ENCODE results near the gene TSPAN3. TPM values are rescaled to one million over a fixed set of nuclear protein-coding genes. Genes with fewer than 3 reads are reported as not detected.

Gene TSPAN3
- total RNA-seq, 2 experiments from 2014 or later, result 21.9 to 24.9 TPM

DNA sequence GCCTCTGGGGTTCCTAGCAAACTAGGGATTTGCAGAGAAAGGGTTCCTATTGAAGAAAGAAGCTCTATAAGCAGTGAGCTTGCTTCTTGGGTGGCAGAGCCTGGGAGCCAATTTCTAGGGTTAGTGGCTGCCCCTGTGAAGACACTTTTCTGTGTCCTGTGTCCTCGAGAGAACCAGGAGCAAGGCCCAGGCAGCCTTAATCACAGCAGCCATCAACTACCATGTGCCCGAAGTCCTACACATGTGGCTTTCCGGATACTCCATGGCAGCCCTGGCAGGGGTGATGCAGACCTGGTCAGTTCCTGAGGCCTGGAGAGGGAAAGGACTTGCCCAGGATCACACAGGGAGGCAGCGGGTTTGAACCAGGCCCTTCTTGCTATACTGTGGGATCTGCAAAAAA is 27.7 kb upstream of the TSPAN3 start:
- H3K36me3 Mint-ChIP-seq (ENCODE audit: low read depth), result no peaks in the 10 kb centered on the region
- no peak for DNase-seq
- CTCF ChIA-PET, result no interaction called here
- H3K27me3 Mint-ChIP-seq (ENCODE audit: low read depth), result no peaks in the 10 kb centered on the region
- H3K4me1 Mint-ChIP-seq (ENCODE audit: low read depth), result no peaks in the 10 kb centered on the region
- no peak overlapping the region for H3K27ac Mint-ChIP-seq
- no peak overlapping the region for H3K4me3 Mint-ChIP-seq
- no peaks in the 10 kb centered on the region for H3K9me3 Mint-ChIP-seq
- intact Hi-C loops (cut with micrococcal nuclease), result no loop called here

DNA sequence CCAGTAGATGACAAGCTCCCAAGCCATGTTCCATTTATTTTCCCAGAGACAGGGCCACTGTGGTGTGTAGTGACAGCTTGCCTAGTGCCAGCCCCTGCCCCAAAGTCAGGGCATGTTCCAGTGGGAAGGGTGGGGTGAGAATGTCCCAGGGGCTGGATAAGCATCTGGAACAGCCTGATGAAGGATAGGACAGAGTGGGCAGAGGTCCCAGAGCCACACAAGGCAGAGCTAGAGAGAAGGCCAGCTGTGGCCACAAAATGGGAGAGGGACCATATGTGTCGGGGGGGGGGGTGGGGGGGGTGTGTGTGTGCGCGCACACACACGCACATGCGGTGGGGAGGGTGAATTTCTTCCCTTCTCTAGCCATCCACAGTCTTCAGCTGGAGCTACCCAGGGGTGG is 27.0 kb upstream of the TSPAN3 start:
- no peaks in the 10 kb centered on the region for H3K4me1 Mint-ChIP-seq (ENCODE audit: low read depth)
- H3K27ac Mint-ChIP-seq, result no peak overlapping the region
- no peaks in the 10 kb centered on the region for H3K9me3 Mint-ChIP-seq
- H3K36me3 Mint-ChIP-seq (ENCODE audit: low read depth), result no peaks in the 10 kb centered on the region
- no peak overlapping the region for H3K4me3 Mint-ChIP-seq
- intact Hi-C loops (cut with micrococcal nuclease), result no loop called here
- H3K27me3 Mint-ChIP-seq (ENCODE audit: low read depth), result no peaks in the 10 kb centered on the region
- CTCF ChIA-PET, result interaction anchor here (0.6 kb wide), 1 partner anchor 119 kb away, joined by 3 read pairs; no protein-coding TSS in a partner anchor
- no peak for DNase-seq

DNA sequence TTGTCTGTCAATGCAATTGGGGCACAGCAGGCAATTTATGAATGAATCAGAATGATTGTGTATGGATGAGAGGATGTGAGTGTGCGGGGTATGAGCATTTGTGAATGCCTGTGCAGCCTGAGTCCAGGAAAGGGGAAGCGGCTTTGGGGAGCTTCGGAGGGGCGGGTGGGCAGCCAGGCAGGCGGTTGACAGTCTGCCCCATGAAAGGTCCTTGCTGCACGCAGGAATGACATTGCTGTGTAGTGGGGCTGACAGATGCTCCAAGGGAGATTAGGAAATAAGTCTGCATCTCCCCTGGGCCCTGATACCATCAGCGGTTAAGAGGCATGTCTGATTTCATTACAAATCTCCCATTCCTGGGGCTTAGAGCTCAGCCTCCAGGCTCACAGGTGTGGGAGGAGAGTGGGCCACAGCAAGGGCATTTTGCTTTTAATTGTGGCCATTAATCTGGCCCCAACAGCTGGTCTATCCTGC is 26.4 kb upstream of the TSPAN3 start:
- intact Hi-C loops (cut with micrococcal nuclease), result no loop called here
- no peaks in the 10 kb centered on the region for H3K4me1 Mint-ChIP-seq (ENCODE audit: low read depth)
- H3K9me3 Mint-ChIP-seq, result no peaks in the 10 kb centered on the region
- no peaks in the 10 kb centered on the region for H3K27me3 Mint-ChIP-seq (ENCODE audit: low read depth)
- H3K4me3 Mint-ChIP-seq, result no peak overlapping the region
- no peak for DNase-seq
- CTCF ChIA-PET, result interaction anchor here (0.6 kb wide), 1 partner anchor 120 kb away, joined by 3 read pairs; no protein-coding TSS in a partner anchor
- H3K36me3 Mint-ChIP-seq (ENCODE audit: low read depth), result no peaks in the 10 kb centered on the region
- no peak overlapping the region for H3K27ac Mint-ChIP-seq

DNA sequence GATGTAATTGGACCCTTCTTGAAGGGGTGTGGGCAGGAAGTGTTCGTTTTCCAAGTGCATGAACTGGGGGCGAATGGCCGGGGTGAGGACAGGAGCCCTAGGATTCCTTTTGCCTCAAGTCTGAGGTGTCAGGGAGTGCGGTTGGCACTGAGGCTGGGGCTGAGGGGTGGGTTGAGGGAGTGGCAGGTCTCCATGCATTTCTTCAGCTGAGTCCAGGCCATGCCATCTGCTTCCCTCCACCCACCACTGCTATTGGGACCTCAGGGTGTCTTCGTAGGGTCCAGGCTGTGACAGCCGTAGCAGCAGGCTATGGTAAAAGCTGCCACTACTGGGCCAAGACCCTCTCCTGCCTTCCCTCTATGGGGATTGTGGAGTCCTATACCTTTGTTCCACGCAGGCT is 25.6 kb upstream of the TSPAN3 start:
- Mint-ChIP-seq H3K36me3 (ENCODE audit: low read depth) (no peaks in the 10 kb centered on the region), H3K27me3 (ENCODE audit: low read depth) (no peaks in the 10 kb centered on the region), H3K27ac (no peak overlapping the region), H3K4me1 (ENCODE audit: low read depth) (no peaks in the 10 kb centered on the region), H3K9me3 (no peaks in the 10 kb centered on the region), H3K4me3 (no peak overlapping the region)
- CTCF ChIA-PET, result interaction anchor here (0.7 to 0.9 kb wide), 2 partner anchors 11 to 123 kb away, joined by 3 to 4 read pairs; no protein-coding TSS in a partner anchor
- DNase-seq, result no peak
- intact Hi-C loops (cut with micrococcal nuclease), result no loop called here

GRCh38 chr15:77096138-77096537 is 25.2 kb upstream of the TSPAN3 start:
- no peak for DNase-seq
- Mint-ChIP-seq H3K36me3 (ENCODE audit: low read depth) (no peaks in the 10 kb centered on the region), H3K9me3 (no peaks in the 10 kb centered on the region), H3K27me3 (ENCODE audit: low read depth) (no peaks in the 10 kb centered on the region), H3K4me3 (no peak overlapping the region), H3K4me1 (ENCODE audit: low read depth) (no peaks in the 10 kb centered on the region), H3K27ac (no peak overlapping the region)
- CTCF ChIA-PET, result interaction anchor here (0.7 to 1.2 kb wide), 3 partner anchors 11 to 448 kb away, joined by 3 to 4 read pairs (median 4); no protein-coding TSS in a partner anchor
- intact Hi-C loops (cut with micrococcal nuclease), result no loop called here

DNA sequence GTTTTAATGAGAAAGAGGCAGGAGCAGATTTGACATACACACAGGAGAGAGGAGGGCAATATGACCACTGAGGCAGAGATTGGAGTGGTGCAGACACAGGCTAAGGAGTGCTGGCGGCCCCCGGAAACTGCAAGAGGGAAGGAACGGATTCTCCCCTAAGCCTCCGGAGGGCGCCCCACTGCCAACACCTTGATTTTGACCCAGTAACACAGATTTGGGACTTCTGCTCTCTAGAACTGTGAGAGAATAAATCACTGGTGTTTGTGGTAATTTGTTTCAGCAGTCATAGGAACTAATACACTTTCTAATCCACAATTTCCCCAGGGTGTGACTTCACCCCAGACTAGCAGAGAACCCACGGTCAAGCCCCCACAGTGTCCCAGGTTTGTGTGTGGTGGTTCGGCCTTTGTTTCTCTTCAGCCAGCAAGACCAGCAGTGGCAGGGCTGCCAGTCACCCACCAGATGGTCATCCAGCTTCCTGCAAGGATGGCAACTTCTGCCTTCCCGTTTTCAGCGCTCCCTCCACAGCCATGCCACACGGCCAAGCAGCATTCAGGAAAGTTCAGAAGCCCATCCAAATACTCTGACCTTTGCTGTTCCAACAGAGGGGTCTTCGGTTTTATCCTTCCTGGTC is 23.6 kb upstream of the TSPAN3 start:
- CTCF ChIA-PET, result interaction anchor here (0.7 to 1.2 kb wide), 3 partner anchors 25 to 449 kb away, joined by 3 to 6 read pairs (median 4); no protein-coding TSS in a partner anchor
- no peaks in the 10 kb centered on the region for H3K27me3 Mint-ChIP-seq (ENCODE audit: low read depth)
- no peak overlapping the region for H3K4me3 Mint-ChIP-seq
- peak; percentile 44 for DNase-seq
- no peaks in the 10 kb centered on the region for H3K36me3 Mint-ChIP-seq (ENCODE audit: low read depth)
- intact Hi-C loops (cut with micrococcal nuclease), result no loop called here
- no peaks in the 10 kb centered on the region for H3K9me3 Mint-ChIP-seq
- no peaks in the 10 kb centered on the region for H3K4me1 Mint-ChIP-seq (ENCODE audit: low read depth)
- no peak overlapping the region for H3K27ac Mint-ChIP-seq

DNA sequence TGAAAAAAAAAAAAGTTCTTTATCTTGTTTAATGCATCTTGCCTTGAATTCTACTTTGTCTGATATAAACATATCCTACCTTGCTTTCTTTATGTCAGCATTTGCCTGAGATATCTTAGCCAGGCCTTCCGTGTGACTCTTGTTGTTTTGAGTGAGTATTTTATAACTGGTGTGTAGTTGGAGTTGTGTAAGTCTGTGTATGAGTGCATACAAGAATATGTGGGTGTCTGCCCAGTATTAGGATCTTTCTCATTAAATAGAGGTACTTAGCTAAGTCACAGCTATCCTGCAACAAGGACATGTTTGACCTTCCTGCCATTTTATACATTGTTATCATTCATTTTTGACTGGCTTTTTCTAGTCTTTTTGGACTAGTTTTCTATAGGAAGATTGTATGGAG is 22.5 kb upstream of the TSPAN3 start:
- no peaks in the 10 kb centered on the region for H3K27me3 Mint-ChIP-seq (ENCODE audit: low read depth)
- H3K27ac Mint-ChIP-seq, result no peak overlapping the region
- no peak overlapping the region for H3K4me3 Mint-ChIP-seq
- CTCF ChIA-PET, result interaction anchor here (0.8 to 1.2 kb wide), 3 partner anchors 10 to 403 kb away, joined by 3 to 7 read pairs (median 3); no protein-coding TSS in a partner anchor
- intact Hi-C loops (cut with micrococcal nuclease), result no loop called here
- no peaks in the 10 kb centered on the region for H3K36me3 Mint-ChIP-seq (ENCODE audit: low read depth)
- no peaks in the 10 kb centered on the region for H3K4me1 Mint-ChIP-seq (ENCODE audit: low read depth)
- no peaks in the 10 kb centered on the region for H3K9me3 Mint-ChIP-seq
- DNase-seq, result no peak

DNA sequence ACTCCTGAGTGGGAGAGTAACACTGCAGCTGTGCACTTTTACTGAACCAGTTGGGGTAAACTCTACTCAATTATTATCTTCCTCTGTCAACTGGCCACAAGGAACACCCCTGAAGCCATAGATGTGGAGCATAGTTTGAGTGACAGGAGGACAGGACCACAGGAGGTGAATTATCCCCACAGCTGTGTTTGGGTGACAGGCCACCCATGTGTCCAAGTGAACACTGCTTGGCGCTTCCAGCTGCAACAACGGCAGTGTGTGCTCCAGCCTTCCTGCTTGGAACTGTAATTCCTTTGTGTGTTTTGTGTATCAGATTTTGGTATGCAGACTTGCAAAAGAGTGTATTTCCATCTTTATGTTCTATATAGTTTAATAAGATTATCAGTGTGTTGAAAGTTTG is 20.2 kb upstream of the TSPAN3 start:
- H3K27me3 Mint-ChIP-seq (ENCODE audit: low read depth), result no peaks in the 10 kb centered on the region

DNA sequence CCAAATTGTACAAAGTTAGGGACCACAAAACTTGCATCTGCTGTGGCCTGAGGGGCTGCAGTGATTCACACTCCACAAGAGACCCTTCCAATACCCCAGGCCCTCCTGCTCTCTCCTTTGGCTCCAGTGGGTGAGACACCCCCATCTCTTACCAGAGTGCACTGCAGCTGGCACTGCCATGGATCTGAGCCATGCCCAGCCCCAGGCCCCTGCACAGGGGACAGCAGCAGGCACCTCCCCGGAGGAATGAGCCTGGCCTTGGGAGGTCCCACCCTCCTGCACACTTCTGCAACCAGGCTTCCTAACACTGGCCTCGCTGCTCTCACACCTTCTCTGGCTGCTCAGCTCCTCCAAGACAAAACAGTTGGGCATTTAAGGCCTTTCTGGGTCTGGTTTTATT is 16.3 kb upstream of the TSPAN3 start:
- H3K4me1 Mint-ChIP-seq (ENCODE audit: low read depth), result peaks cover 24% of the 10 kb centered on the region
- H3K9me3 Mint-ChIP-seq, result no peaks in the 10 kb centered on the region
- H3K36me3 Mint-ChIP-seq (ENCODE audit: low read depth), result no peaks in the 10 kb centered on the region
- H3K27ac Mint-ChIP-seq, result no peak overlapping the region
- no peaks in the 10 kb centered on the region for H3K27me3 Mint-ChIP-seq (ENCODE audit: low read depth)
- no peak overlapping the region for H3K4me3 Mint-ChIP-seq
- intact Hi-C loops (cut with micrococcal nuclease), result no loop called here
- CTCF ChIA-PET, result interaction anchor here (1.1 kb wide), 1 partner anchor 456 kb away, joined by 3 read pairs; no protein-coding TSS in a partner anchor
- no peak for DNase-seq

More for the DNA sequence above, 20.2 kb upstream of the TSPAN3 start:
- Mint-ChIP-seq H3K27ac (no peak overlapping the region), H3K4me1 (ENCODE audit: low read depth) (no peaks in the 10 kb centered on the region), H3K4me3 (no peak overlapping the region), H3K36me3 (ENCODE audit: low read depth) (no peaks in the 10 kb centered on the region), H3K9me3 (no peaks in the 10 kb centered on the region)
- intact Hi-C loops (cut with micrococcal nuclease), result no loop called here
- CTCF ChIA-PET, result interaction anchor here (1.0 to 1.8 kb wide), 2 partner anchors 16 to 117 kb away, joined by 3 to 5 read pairs; no protein-coding TSS in a partner anchor
- DNase-seq, result no peak

GRCh38 chr15:77085297-77085696 is 14.4 kb upstream of the TSPAN3 start:
- Mint-ChIP-seq H3K27ac (no peak overlapping the region), H3K27me3 (ENCODE audit: low read depth) (no peaks in the 10 kb centered on the region), H3K4me3 (no peak overlapping the region), H3K4me1 (ENCODE audit: low read depth) (peaks cover 24% of the 10 kb centered on the region), H3K36me3 (ENCODE audit: low read depth) (no peaks in the 10 kb centered on the region), H3K9me3 (no peaks in the 10 kb centered on the region)
- intact Hi-C loops (cut with micrococcal nuclease), result no loop called here
- peak; percentile 38 for DNase-seq
- CTCF ChIA-PET, result interaction anchor here (0.7 to 0.9 kb wide), 2 partner anchors 42 to 112 kb away, joined by 4 to 5 read pairs; no protein-coding TSS in a partner anchor

DNA sequence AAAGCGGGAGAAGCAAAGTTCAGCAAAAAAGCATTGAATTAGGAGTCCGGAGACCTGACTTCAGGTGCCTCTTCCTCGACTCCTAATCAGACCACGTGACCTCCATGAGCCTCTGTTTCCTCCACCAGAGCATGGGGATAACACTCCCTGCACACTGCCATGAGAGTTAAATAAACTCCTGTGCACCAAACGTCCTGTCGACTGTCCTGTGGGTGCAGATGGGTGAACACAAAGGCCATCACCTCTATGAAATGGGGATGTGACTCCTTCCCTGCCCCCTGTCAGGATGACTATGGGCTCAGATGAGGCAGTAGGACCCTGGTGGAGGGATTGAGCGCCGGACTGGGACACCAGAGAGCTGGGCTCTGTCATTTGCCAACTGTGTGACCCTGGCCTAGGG is 13.5 kb upstream of the TSPAN3 start:
- Mint-ChIP-seq H3K9me3 (no peaks in the 10 kb centered on the region), H3K4me3 (no peak overlapping the region), H3K27me3 (ENCODE audit: low read depth) (no peaks in the 10 kb centered on the region), H3K27ac (no peak overlapping the region), H3K36me3 (ENCODE audit: low read depth) (no peaks in the 10 kb centered on the region), H3K4me1 (ENCODE audit: low read depth) (peaks cover 24% of the 10 kb centered on the region)
- CTCF ChIA-PET, result interaction anchor here (0.9 kb wide), 1 partner anchor 111 kb away, joined by 4 read pairs; no protein-coding TSS in a partner anchor
- intact Hi-C loops (cut with micrococcal nuclease), result no loop called here
- no peak for DNase-seq

DNA sequence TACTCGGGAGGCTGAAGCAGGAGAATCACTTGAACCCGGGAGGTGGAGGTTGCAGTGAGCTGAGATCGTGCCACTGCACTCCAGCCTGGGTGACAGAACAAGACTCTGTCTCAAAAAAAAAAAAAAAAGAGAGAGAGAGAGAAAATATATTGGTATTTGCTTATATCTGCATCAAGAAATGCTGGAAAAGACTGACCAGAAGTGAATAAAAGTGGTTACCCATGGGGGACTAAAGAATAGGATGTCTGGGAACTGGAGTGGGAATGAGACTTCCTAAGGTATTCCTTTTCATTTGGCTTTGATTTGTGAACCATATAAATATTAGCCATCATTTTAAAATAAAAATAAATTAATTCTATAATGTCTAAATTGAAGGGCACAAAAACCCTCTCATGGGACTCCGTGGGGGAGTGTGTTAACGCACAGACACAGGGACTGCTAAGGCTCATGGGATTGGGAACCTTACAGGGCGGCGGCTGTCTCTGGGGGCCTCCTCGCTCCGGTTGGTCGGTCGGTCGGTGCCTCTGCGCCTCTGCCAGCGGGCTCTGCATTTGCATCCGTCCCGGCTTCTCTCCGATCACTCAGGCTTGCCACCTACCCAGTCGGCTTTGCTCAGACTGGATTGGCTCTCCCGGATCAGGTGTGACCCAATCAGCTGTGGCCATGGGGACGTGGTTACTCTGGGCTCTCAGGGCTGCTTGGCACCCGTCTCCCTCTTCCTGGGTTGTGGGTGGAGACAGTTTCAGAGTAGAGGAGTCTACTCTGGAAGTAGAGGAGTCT is 12.7 kb upstream of the TSPAN3 start:
- H3K9me3 Mint-ChIP-seq, result no peaks in the 10 kb centered on the region
- peak; percentile 75 for DNase-seq
- H3K27me3 Mint-ChIP-seq (ENCODE audit: low read depth), result no peaks in the 10 kb centered on the region
- H3K27ac Mint-ChIP-seq, result no peak overlapping the region
- CTCF ChIA-PET, result no interaction called here
- peak overlapping the region; percentile 57 for H3K4me3 Mint-ChIP-seq
- intact Hi-C loops (cut with micrococcal nuclease), result no loop called here
- peaks cover 24% of the 10 kb centered on the region for H3K4me1 Mint-ChIP-seq (ENCODE audit: low read depth)
- no peaks in the 10 kb centered on the region for H3K36me3 Mint-ChIP-seq (ENCODE audit: low read depth)
